Astrocyte (in vitro differentiated cells and primary cell): Measurements from ENCODE around the gene UVRAG.

Experiments
- CTCF ChIP-seq: IDR thresholded peaks from 2 replicates; pipeline ENCODE4 v1.5.1; 2011; ENCODE audit warnings: low read depth, mild to moderate bottlenecking, inconsistent platforms, low read length, moderate library complexity; ENCODE audit not compliant: insufficient read depth
- EZH2 ChIP-seq: IDR thresholded peaks from 2 replicates; pipeline ENCODE4 v1.6.1; 2012; ENCODE audit warnings: mild to moderate bottlenecking, low read length, inconsistent platforms; ENCODE audit not compliant: insufficient read depth

DNA sequence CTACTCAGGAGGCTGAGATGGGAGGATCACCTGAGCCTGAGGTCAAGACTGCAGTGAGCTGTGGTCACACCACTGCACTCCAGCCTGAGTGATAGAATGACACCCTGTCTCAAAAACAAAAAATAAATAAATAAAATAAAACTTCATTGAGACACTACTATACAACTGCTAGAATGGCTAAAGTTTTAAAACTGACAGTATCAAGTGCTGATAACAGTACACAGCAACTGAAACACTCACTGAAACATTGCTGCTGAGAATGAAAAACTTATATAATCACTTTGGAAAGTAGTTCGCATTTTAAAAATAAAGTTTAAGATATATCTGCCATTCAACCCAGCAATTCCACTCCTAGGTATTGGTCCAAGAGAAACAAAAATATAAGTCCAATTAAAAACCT lies 290.6 kb downstream of the UVRAG start:
- TF ChIP-seq CTCF: no peak
- TF ChIP-seq EZH2: no peak
